HG02642 (cell line): ENCODE data around the gene MT1A.
"Not testable (repeated sequence)": the region's sequence is repeated elsewhere in the genome, so short reads cannot be mapped to it uniquely, and the experiment has no call there.

Source experiments
- ATAC-seq: cut with Tn5 transposase; IDR thresholded peaks from one replicate; pipeline ENCODE4 v1.9.1; 2021; ENCODE audit warnings: mild to moderate bottlenecking; ENCODE audit not compliant: unreplicated experiment, poor library complexity

Gene MT1A

GRCh38 chr16:56674570-56674969 lies 36.1 kb downstream of the MT1A start:
- ATAC-seq = not testable (repeated sequence)

DNA sequence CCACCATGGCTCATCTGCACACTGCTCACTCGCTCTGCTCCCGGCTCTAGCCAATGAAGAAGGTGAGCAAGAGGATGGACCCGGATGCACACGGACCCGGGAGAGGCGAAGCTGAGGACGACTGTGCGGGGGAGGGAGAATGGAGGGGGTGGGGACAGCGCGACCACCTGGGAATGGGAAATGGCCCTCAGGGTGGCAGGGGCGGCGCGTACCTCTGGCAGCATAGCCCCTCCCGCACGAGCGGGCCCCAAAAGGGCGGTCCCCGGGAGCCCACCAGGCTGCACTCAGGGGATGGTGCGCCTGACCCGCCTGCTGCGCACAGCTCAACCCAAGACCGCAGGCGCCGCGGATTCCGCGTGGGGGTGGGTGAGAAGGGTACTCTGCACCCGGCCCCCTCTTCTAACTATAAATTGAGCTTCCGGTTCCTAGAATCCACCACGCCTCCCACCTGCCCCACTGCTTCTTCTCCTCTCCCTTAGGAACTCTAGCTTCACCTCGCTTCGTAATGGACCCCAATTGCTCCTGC lies 37.3 kb downstream of the MT1A start:
- ATAC-seq = no peak

GRCh38 chr16:56677474-56677873 lies 39.0 kb downstream of the MT1A start:
- no peak for ATAC-seq

DNA sequence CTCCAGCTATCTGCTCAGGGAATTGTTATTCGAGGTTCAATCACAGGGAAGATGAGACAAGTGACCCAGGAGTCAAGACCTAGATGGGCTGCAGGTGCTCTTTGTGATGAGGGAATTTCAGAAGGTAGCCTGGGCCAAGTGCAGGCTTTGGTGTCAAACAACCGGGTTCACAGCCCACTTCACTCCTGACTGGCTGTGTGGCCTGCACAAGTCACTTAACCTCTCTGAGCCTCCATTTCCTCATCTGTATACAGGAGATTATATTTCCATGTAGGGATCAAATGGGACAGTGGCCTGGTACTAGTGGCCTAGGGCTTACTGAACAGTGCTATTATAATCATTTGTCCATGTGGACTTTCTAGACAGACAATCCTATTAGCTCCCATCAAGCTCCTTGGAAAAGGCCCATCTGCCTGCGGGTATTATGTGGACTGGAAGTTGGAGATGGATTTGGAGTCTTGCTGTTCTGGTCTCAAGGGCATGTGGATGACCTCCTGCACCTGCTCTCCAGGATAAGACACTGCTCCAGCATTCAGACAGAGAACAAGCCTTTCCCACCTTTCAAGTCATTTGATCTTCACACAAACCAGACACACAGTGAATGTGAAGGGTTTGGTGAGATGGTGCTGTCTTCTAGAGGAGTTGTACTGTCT lies 40.7 kb downstream of the MT1A start:
- no peak for ATAC-seq

DNA sequence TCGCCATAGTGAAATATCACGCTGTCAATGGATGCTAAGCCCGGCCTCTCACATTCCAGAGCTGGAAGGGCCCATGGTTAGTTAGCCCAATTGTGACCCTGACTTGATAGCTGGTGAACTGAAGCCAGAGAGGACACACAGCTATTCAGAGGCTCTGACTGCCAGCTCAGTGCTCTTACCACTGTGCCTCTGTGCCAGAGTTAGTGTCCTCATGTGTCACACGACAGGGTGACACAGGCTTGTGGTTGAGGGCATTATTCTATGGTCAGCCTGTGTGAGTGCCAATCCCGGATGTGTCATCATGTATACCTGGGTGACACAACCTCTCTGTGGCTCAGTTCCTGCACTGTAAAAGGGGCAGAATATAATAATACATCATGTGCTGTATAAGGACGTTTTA lies 41.4 kb downstream of the MT1A start:
- no peak for ATAC-seq

- peak; percentile 99 for ATAC-seq
Measured at GRCh38 chr16:56681939-56682702, 43.7 kb downstream of the MT1A start, which contains the start of gene MT1X. Gene MT1X, plus strand, starts transcription at chr16:56682470. Its CDS starts 71 bp downstream, at chr16:56682541.

DNA sequence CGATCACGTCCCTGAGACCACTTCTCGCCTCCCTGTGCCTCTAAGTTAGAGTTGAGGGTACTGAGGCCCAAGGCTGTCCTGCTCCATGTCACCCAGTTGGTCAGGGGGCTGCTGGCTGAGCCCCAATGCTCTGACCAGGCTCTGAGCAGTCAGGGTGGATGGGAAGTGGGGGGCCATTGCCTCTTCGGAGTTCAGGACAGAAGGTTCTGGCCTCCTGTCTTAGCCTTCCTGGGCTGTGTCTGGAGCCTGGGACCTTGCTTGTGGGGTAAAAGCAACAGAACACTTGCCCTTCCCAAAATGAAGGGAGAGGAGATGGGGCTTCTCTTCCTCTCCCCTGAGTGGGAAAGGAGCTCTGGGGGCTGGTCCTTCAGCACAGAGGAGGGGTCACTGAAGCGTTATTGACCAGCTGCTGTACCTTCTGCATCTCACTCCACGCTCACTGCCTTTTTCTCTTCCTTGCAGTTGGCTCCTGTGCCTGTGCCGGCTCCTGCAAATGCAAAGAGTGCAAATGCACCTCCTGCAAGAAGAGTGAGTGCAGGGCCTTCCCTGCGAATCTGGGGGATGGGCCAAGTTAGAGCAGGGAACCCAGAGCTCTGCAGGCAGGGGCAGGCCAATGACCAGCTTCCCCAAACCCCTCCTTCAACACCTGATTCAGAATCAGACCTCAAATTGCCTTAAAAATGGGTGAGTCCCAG lies 44.4 kb downstream of the MT1A start:
- ATAC-seq = peak; percentile 11

- ATAC-seq = no peak
Measured at GRCh38 chr16:56683424-56684172, 45.1 kb downstream of the MT1A start.

DNA sequence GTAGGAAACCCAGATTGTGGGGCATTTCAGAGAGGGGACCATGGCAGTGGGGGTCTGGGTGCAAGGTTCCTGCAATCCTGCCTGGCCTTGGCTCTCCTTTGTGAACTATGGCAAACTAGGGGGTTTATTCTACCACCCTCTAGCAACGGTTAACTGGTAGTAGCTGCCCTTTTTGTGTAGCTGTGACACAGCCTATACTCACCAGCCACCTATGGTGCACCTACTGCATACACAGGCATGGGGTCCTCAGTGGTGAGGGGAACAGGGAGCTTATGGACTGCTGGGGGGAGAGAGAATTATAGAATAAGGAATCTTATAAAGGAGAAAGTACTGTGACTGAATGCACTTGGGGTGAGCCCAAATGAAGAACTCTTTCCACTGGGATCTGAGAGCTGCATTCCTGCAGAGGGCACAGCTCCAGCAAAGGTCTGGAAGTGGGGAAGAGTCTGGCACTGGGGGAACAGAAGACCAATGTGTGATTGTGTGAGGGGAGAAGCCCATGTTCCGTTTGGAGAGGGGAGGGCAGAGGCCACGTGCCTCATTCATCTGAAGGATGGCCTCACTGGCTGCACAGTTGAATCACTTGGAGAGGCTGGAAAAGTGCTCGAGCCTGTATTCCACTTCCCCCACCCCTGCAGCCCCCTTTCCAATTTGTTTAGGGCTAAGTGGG lies 45.9 kb downstream of the MT1A start:
- ATAC-seq = no peak

- no peak for ATAC-seq
Measured at GRCh38 chr16:56684926-56685590, 46.6 kb downstream of the MT1A start.

DNA sequence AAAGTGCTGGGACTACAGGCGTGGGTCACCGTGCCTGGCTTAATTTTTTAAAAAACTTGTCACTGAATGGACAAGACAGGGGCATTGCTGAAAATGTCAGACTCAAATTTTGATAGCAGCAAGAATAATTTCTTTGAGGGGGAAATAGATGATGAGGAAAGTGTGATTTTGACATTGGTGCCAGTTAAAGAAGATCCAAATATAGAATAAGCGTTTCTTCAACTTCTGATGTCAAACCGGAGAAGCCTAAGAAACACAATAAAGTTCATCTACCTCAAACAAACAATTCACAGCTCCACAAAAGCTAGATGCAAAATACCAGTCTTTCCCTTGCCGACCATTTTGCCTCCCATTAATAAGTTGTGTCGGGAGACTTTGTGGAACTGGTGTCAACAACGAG lies 48.3 kb downstream of the MT1A start:
- no peak for ATAC-seq

DNA sequence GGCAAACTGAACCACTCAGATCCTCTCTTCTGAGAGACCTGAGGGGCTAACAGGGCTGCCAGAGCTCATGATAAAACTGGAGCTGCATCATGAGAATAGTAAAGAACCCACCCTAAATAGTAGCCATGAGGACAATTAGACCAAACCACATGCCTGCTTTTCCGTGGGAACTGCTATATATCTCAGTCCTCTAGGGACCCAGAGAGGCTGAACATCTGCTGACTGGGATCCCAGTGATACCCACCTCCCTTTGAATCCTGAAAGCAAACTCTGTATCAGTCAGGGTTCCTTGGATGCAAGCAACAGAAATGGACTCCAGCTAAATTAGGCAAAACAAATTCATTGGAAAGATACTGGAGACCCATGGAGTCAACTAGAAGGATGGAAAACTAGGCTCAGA lies 50.3 kb downstream of the MT1A start:
- no peak for ATAC-seq

DNA sequence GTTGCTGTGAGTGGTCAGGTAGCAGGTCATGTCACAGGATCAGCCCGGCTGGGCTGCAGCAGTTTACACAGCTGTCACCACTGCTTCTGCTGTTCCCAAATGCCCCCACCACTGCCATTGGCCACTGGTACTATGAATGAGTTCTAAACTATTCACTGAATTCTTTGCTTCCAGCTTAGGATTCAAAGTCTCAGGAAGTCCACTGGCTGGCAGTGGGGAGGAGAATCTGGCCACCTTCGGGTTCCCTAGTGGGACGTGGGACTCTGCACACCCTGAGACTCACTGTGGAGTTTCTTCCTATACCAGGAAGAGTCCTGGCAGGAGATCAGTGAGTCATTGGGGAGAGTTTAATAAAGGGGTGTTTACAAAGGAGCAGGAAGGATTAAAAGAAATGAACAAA lies 50.7 kb downstream of the MT1A start:
- no peak for ATAC-seq
